NCI-H1417 (cell line): ENCODE measurements around the gene TMEM175.

Experiments
- DNase-seq, 3 experiments: peaks; one replicate each; lab custom pipeline; 2025; lab: John Stamatoyannopoulos, UW

TMEM175 gene

DNA sequence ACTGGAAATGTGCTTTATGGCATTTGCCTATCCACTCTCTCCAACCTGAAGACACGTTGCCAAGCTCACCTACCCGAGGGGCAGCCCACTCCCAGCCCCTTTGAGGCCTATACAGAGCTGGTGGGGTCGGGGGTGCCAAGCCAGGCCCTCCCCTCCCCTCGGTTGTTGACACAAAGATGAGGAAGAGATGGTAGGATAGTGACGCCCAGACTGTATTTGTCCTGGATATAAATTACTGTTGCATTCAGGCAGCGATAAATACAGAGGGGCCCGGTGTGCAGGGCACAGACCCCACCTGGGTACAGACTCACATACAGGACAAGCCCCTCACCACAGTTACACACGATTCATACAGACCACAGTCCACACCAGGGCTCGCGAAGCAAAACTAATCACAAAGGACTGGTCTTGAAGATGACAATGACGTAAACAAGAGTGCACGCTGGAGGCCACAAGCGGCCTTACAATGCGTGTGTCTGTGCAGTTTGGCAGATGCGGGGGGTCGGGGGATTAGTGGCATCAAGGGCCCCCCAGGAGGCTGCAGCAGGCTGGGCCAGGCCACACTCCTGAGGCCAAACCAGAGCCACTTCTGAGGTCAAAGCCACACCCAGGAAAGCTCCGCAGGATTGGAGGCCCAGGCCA is 26.6 kb downstream of the TMEM175 start:
- DNase-seq = no peak

DNA sequence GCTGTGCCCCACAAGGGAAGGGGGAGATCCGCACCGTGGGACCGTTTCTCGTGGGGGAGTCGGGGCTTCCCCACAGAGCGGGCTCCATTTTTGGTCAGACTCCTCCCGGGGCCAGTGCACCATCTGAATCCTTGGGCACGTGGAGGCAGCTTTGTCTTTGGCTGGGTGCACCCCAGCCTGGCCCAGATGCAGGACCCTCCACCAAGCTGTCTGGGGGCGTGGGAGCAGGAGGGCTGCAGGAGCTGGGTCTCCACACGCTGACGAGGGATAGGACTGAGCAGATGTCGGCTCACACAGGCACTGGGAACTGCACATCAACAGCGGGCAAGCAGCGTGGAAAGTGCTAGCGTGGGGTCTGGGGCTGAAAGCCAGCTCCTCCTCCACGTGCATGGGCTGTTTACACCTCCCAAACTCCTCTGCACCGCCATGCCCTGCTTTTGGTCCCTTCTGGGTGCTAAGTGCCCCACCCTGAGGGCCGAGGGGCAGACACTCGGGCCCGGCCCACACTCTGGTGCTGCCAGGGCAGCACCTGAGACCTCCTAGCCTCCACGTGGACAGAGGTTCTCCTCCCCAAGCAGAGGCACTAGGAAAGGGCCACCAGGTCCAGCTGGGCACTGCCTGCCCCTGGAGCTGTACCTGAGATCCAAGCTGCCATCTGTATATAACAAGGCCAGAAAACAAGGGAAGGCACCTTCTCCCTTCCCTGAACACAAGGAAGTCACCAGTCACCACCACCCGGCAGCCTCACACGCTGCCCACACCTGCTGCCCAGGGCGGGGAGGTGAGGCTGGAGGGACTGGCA is 27.3 kb downstream of the TMEM175 start:
- DNase-seq = no peak

DNA sequence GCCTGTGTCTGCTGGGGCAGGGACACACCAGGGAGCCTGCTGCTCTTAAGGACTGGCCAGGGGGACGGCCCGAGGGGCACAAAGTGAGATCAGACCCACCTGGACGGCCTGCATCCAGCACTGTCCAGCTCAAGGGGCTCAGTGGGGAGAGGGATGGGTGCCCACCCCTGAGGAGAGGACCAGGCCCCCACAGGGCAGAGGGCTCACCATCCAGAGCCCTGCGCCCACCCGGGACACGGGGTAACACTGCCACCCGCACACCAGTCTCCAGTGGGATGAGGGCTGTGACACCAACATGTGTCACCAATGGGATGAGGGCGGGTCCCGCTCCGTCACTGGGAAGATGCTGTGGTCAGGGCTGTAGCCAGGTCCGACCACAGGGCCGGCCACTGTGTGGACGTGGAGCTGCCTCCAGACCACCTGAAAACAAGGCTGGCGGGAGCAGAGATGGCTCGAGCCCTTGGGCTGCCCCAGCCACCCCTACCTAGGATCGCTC is 27.9 kb downstream of the TMEM175 start:
- DNase-seq = no peak

DNA sequence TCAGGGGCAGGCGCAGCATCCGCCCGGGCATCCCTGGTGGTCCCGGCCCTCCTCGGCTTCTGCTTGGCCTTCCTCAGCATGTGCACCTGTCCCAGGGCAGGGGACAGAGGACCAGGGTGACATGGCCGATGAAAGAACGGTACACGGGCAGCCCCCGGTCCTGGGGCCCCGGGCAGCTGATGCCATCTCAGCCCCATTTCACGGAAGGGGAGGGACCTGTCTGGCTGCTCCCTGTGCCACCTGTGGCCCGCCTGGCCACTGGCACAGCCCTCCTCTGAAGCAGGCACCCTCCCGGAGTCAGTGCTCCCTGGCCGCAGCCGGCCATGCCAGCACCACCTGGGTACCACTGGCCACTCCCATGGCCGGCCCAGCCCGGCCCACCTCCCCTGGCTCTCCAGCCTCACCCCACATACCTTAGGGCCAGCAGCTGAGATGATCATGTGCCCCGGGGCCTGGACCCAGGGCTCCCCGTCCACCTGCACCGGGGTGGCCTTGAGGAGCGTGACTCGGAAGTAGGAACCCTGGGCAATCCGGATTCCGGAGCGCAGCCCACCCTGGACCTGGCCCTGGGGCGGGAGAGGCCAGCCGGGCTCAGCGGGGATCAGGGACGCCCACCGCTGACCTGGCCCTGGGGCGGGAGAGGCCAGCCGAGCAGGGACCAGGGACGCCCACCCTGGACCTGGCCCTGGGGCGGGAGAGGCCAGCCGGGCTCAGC is 28.5 kb downstream of the TMEM175 start:
- DNase-seq = no peak

DNA sequence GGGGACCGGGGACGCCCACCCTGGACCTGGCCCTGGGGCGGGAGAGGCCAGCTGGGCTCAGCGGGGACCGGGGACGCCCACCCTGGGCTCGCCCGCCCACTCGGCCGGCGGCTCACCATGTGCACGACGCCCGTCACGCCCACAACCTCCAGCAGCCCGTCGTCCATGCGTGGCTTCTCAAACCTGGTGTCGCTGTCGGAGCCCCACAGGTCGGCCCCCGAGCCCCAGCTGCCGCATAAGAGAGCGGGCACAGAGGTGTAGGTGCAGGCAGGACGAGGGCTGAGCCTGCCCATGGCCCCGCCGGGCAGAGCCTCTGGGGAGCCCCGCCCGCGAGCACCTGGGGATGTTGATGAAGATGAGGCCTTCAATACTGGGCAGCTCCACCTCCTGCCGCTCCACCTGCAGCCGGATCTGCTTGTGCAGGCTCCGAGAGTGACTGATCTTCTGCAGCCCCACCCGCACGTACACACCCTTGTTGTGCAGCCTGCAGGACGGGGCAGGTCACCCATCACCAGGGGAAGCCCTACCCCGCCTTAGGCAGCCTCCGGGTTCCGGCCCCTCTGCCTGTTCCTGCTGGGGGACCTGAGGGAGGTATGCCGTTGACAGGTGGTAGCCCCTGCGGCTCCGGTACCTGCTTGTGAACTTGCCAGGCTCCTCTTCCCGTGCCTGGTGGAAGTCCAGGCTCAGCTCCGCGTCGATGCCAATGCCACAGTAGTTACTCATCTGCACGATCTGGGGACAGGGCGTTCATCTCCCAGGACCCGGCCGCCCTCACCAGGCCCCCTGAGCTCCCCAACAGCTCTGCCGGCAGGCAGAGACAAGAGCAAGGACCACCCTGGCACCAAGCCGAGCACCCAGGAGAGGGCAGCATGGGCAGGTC is 29.3 kb downstream of the TMEM175 start:
- peak in 1 of 3 experiments; percentile 58 for DNase-seq

DNA sequence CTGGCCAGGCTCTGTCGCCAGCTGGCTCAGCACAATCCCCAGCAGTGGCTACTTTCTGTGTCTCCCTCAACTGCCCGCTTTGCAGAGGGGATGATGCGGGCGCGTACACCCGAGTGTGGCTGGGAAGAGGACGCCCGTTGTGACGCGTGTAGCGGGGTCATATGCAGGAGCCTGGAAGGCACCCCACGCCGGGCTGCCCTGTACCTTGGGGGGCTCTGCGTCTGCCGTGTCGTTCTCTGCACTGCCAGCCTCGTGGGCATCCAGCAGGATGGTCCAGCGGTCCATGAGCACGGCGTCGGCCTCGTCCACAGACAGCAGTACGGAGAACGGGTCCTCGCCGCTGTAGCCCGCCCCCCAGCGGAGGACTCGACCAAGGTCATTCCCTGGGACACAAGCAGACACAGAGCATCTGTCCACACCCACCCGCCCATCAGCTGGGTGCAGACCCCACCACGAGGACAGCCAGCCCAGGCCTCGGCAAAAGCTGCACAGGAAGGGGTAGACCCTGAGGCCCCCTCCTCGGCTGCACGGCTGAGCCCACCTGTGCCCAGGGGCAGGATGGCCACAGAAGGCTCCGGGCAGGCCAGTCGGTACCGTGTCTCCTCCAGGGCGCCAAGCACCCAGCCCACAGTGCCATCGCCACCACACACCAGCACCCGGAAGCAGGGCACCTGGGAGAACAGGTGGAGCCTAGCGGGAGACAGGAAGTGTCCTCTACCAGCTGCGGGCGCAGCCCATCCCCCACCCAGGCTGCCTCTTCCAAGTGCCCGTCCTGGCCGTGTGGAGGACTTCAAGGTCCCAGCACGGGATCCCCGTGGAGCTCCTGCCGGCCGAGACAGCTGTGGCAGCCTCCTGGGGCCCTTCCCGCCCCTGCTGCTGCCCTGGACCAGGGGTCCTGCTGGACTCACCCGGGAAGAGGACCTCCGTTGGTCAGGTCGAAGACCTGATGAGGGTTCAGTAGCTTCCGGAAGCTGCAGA is 30.3 kb downstream of the TMEM175 start:
- DNase-seq = peak; percentile 45 to 77 (median 65)

DNA sequence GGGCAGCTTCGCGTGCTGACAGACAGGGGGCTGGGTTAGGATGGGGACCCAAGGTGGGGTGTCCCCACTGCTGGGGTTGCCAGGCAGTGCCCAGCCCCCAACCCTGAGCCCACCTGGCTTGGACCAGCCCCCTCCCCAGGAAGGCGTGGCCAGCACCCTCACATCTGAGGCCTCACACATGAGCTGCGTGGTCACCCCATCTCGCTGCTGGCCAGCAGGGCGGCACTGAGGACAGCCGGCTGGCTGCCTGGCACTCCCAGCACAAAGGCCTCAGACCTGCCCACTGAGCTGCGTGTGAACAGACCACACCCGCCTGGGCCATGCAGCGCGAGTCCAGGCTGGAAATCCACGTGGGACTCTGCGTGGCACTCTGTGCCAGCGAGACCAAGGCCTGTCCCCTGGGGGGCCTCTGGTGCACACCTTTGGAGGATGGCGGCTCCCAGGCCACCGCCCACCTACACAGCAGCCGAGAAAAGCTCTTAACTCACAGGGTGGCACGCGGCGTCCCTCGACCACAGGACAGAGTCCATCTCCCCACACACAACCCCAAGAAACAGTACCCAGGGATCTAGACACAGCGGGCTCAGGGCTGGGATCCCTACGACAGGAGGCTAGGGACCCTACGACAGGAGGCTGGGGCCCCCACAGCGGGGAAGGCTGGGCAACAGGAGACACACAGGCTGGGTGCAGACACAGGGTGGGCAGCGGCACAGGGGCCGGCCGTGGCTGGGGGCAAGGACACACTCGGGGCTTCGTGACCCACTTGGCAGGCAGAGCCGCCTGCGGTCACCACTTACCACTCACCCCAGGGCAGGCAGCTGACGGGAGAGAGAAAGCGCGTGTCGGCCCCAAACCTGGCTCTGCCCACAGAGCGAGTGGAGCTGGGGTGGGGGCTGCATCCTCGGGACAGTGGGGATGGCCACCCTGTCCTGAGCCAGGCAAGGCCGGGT is 31.3 kb downstream of the TMEM175 start:
- no peak for DNase-seq

DNA sequence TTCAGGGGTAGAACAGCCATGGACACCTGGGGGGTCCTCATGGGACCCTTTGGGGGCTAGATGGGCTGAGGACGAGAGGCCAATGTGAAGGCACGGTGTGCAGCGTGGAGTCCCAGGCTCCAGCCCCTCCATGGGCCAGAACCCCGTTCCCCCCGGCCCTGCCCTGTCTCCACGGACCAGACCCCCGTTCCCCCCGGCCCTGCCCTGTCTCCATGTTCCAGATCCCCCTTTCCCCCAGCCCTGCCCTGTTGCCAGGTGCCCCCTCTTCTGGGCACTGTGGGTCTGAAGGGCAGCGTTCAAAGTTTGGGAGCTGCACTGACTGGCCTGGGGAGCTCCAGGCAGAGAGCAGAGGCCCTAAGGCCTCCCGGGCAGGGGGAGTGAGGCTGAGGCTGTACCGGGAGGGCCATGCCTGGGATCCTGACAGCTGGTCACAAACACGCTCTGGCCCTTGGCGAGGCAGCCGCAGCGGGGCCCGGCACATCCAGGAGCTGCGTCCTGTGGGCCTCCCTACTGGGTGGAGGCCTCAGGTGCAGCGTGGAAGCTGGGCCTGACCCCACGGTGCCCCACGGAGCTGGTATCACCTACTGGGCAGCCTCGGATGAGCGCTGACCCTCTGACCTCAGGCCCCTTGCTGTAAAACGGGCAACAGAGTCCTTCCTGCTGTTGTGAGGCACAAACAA is 32.2 kb downstream of the TMEM175 start:
- DNase-seq = no peak

DNA sequence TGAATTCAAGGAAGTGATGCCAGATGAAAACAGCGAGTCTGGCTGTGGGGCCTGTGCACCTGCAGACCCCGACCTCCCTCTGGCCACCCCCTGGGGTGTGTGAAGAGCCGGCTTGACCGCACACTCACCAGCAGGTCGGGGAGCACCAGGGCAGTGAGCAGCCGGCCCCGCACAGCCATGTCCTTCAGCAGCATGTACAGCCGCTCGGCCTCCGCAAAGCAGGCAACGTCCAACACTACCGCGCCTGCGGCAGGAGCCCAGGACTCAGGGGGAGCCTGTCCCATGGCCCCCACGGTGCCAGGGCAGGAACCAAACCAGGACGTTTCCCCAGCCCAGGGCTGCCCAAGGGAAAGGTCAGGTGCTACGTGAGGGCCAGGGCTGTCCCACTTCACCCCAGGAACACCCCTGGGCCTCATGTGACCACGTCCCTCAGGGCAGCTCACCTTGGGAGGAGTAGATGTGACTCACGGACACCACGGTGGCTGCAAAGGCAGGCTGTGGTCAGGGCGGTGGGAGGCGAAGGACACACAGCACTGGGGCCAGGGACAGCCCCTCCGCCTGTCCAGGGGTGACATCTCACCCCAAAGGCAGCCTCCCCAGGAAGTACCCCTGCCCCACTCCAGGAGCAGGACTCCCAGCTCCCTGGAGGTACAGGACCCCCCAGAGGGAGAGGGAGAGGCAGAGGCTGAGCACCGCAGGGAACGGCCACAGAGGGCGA is 32.9 kb downstream of the TMEM175 start:
- DNase-seq = no peak

DNA sequence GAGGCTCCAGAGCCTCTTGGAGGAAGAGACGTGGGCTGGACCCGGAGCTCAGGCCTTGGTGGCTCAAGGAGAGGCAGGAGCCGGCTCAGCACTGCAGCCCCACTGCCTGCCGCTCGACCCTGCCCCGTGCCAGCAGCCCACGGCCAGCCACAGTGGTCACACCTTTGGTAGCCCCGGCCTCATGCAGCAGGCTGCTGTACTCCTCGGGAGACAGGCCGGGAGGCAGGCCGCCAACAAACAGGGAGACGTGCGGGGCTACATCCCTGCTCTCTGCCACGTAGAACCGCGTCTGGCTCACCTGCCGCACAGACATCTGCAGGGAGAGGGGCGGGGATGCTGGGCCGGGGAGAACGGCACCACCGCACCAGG is 33.5 kb downstream of the TMEM175 start:
- no peak for DNase-seq

DNA sequence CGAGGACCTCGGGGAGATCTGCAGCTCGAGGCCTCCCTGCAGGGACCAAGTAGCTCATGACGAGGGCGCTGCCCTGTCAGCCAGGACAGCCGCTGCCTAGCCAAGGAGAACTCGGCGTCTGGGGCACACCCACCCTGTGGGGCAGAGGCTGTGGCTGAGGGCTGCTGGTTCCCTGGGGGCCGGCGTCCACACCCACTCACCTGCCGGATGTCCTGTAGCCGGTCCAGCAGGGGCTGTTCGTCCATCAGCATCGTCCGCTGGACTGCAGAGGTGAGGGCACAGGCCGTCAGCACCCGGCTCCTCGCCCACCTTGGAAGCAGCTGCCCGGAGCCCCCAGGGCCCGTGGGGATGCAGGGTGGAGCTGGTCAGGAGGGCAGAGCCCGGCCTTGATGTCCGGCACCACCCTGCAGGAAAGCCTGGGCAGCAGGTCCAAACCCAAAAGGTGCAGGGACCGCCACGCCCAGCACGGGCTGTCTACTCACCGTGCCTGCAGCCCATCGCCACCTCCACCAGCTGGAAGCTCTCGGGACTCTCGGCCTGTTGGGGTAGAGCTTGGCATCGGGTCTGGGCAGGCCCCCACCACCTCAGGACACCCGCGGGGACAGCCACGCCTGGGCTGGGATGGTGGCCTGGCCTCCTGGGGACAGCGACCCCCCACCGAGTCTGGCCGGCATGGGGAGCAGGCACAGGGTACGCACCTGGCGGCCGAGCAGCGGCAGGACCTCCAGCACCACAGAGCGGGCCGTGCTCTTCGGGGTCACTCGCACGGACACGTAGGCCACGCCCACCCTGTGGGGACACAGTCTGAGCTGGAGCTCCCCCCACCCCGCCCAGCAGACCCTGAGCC is 34.2 kb downstream of the TMEM175 start:
- DNase-seq = no peak

DNA sequence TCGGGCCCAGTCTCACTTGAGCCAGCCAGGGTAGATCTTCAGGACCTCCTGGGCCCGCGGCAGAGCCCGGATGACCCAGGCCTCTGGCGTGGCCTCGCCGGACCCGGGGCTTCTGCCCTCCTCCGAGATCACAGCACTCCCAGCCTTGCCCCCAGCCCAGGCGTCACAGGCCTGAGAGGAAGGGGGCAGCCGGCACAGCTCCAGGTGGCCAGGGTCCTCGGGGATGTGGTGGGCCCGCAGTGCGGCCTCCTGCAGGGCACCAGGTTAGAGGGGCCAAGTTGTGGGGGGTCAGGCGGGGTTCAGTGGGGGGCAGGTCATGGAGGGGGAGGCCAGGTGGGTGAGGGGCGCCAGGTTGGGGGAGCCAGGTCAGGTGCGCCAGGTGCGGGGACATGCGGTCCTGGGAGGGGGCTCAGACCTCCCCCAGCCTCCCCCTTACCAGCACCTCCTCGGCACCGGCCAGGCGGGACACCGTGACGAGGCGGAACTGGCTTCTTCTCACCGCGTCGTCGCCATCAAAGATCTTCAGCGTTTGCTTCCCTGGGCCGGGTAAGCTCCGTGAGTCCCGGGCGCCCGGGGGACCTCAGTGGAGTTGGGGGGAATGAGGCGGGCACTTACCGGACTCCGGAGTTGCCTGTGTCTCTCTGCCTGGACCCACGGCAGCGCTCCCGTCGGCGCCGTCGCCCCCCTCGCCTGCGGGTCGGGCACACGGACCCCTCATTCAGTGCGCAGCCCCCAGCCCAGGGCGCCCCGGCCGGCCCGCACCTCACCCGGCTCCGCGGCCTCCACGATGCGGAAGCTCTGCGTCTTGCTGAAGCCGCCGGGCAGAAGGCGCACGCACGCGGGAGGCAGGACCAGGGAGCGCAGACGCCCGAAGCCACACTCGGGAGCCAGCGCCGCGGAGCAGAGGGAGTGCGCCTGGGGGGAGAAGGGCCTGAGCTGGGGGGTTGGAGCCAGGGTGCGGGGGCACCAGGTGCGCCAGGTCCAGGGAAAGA is 35.1 kb downstream of the TMEM175 start:
- DNase-seq = no peak

DNA sequence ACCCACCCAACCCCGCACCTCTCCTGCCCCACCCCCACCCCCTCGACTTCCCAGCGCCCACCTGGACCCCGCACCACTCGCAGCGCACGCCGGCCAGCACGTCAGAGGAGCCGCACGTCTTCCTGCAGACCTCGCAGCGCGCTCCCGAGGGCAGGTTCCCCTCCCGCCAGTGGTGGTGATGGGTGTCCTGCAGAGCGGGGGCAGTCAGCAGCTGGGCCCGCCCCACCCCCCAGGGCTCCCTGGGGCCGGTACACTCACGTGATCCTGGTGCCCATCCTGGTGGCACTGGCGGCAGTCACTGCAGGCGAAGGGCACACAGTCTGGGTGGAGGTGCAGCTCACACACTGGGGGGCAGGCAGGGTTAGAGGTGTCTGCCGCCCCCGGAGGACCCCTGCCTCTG is 36.0 kb downstream of the TMEM175 start:
- peak in 2 of 3 experiments; percentile 55 to 70 for DNase-seq

DNA sequence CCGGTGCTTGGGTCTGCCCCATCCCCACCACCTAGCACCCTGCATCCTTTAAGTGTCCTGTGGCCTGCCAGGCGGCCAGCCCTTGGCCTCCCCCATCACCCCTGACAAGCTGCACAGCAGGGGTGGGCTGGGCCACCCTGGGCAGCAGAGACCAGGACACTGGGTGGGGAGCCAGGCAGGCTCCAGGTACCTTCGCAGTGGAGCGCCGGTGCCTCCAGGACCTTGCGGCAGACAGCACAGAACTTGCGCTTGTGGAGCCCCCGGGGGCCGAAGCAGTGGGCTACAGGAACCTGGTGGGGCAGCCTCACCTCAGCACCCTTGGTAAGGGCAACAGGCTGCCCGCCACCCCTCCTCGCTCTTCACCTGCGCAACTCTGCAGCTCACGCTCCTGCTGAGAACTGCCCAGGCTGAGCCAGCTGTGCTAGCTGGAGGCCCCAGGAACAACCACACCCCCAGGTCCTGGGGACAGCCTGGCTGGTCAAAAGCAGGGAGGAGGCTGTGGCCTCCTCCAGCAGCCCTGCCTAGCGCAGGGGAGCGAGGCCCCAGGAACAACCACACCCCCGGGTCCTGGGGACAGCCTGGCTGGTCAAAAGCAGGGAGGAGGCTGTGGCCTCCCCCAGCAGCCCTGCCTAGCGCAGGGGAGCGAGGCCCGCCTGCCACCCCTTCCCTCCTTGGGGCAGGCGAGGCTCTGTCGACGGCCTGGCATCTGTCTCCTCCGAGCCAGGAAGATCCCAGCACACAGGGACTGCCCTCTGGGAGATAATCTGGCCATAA is 36.5 kb downstream of the TMEM175 start:
- DNase-seq = peak in 2 of 3 experiments; percentile 43 to 55

DNA sequence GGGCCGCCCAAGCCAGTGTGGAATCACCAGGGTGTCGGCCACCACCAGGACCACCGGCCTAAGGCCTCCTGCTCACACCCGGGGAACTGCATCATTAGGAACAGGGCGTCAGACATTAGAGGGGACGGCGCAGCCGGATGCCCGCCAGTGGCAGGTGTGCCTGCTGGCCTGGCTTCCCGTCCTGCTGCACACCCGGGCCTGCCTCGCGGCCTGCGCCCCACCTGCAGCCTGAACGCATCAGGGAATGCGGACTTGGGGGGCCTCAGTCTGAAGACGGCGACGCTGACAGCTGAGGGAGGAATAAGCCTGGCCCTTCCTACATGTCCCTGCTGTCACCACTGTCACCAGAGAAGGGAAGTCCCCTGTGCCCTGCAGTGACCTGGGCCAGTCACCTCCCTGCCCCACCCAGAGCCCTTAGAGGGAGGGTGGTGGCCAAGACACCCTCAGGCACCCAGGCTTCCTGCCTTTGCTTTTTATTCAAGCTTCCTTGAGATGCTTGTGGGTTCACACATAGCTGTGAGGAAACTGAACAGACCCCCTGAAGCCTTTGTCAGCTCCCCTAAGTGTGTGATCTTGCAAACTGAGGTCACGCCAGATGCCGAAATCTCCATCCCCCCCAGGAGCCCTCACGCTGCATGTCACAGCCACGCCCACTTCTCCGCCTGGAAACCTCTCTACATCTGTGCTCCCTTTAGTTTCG is 37.9 kb downstream of the TMEM175 start:
- DNase-seq = no peak
